K562 (cell line): ENCODE data around the gene PARD3. TPM values are rescaled to one million over a fixed set of nuclear protein-coding genes. Genes with fewer than 3 reads are reported as not detected.

Experiments used
- ATAC-seq: fragments of 200-7000 bp; cut with Tn5 transposase; 3 replicates; pipeline ENCODE4 v1.9.1; 2020; ENCODE audit warnings: moderate library complexity
- BruUV-seq: library from RNA; stranded (reverse); fragments of 400-500 nt; replicated peaks from 2 replicates; lab custom pipeline; 2021; lab: Mats Ljungman, UMichigan
- CTCF ChIA-PET: fragments of 300-600 bp; formaldehyde crosslinking; extraction: SDS; loops from one replicate; lab custom pipeline; 2021; ENCODE audit warnings: low intra/inter-chr PET ratio; lab: Yijun Ruan, JAX
- POLR2A ChIA-PET: fragments of 300-600, 350-650 bp; sonication (Branson Sonifier 250); formaldehyde crosslinking; extraction: SDS; loops from one replicate; lab custom pipeline; 2021; ENCODE audit warnings: antibody characterized with exemption, inconsistent platforms; lab: Yijun Ruan, JAX
- DNase-seq, 4 experiments: peaks; one replicate each; pipeline versions ENCODE4 v3.0.0 to v3.0.0-alpha.2; 2011 to 2018; ENCODE audit warnings: low spot score in 3 of 4, mixed read lengths in 3 of 4; ENCODE audit errors: extremely low read depth in 1 of 4
- FAIRE-seq: peaks from 2 replicates; lab custom pipeline; 2011; peaks lifted over from hg19 to GRCh38; lab: Jason Lieb, UNC
- H2AFZ ChIP-seq: 2 replicates; pipeline ENCODE4 v1.6.0; 2011; ENCODE audit warnings: low read depth, low read length, control low read depth, inconsistent platforms
- H3K27ac ChIP-seq: fragments of 200-600 bp; 3 replicates; pipeline ENCODE4 v1.8.0; 2011; ENCODE audit warnings: low read depth, mild to moderate bottlenecking, control low read depth, inconsistent platforms, low read length, moderate library complexity, mixed read lengths; ENCODE audit errors: extremely low read depth
- H3K27me3 ChIP-seq, 2 experiments: fragments of 300-600 bp in 1 of 2; 2 replicates in 1 of 2; 3 replicates in 1 of 2; pipeline versions ENCODE4 v1.6.0 to v1.8.0; 2011; ENCODE audit warnings: inconsistent platforms in 2 of 2, low read length in 2 of 2, mild to moderate bottlenecking in 1 of 2, mixed read lengths in 1 of 2, moderate library complexity in 1 of 2; ENCODE audit not compliant: control insufficient read depth in 2 of 2, insufficient read depth in 2 of 2
- H3K36me3 ChIP-seq: fragments of 300-600 bp; 3 replicates; pipeline ENCODE4 v1.8.0; 2011; ENCODE audit warnings: mild to moderate bottlenecking, low read length, inconsistent platforms; ENCODE audit not compliant: control insufficient read depth, insufficient read depth
- H3K4me1 ChIP-seq, 2 experiments: fragments of 200-600 bp in 1 of 2; replicated peaks in 1 of 2; 2 replicates in 1 of 2; 3 replicates in 1 of 2; pipeline versions ENCODE4 v1.5.1 to v1.8.0; 2011; ENCODE audit warnings: inconsistent platforms in 2 of 2, low read length in 2 of 2, mild to moderate bottlenecking in 1 of 2, mixed read lengths in 1 of 2, moderate library complexity in 1 of 2; ENCODE audit not compliant: control insufficient read depth in 2 of 2, insufficient read depth in 2 of 2
- H3K4me2 ChIP-seq: 2 replicates; pipeline ENCODE4 v1.6.1; 2011; ENCODE audit warnings: low read length, control low read depth, inconsistent platforms, mixed read lengths; ENCODE audit not compliant: insufficient read depth
- H3K4me3 ChIP-seq: fragments of 200-600 bp; sonication (generic), shearing (Covaris generic); 2 replicates; pipeline ENCODE4 v1.5.1; 2016; ENCODE audit warnings: control low read depth, inconsistent platforms
- H3K79me2 ChIP-seq: fragments of 200-600 bp; 3 replicates; pipeline ENCODE4 v1.8.0; 2011; ENCODE audit warnings: low read length, inconsistent platforms; ENCODE audit not compliant: control insufficient read depth, insufficient read depth
- H3K9ac ChIP-seq, 2 experiments: 2 replicates each; pipeline versions ENCODE4 v1.6.0 to v1.6.1; 2011; ENCODE audit warnings: low read depth in 2 of 2, low read length in 2 of 2, control low read depth in 1 of 2, inconsistent platforms in 1 of 2, mild to moderate bottlenecking in 1 of 2, mixed read lengths in 1 of 2; ENCODE audit not compliant: insufficient read depth in 1 of 2
- H3K9me1 ChIP-seq: one replicate; pipeline ENCODE4 v1.6.0; 2011; ENCODE audit warnings: inconsistent platforms, mild to moderate bottlenecking, low read length, moderate library complexity; ENCODE audit not compliant: control insufficient read depth, insufficient read depth
- H3K9me3 ChIP-seq: replicated peaks from 2 replicates; pipeline ENCODE4 v1.5.1; 2011; ENCODE audit warnings: low read depth, low read length, inconsistent platforms; ENCODE audit not compliant: control insufficient read depth, insufficient read depth
- H4K20me1 ChIP-seq: replicated peaks from 2 replicates; pipeline ENCODE4 v1.6.1; 2011; ENCODE audit warnings: low read length, inconsistent platforms, mixed read lengths; ENCODE audit not compliant: control insufficient read depth, insufficient read depth
- AFF4 ChIP-seq: sonication (generic); formaldehyde crosslinking; IDR thresholded peaks from 2 replicates; pipeline ENCODE4 v1.8.0; 2023; ENCODE audit warnings: mild to moderate bottlenecking, missing genetic modification reagents
- CTCFL ChIP-seq: IDR thresholded peaks from 2 replicates; pipeline ENCODE4 v1.6.1; 2011; ENCODE audit warnings: borderline replicate concordance, low read depth, mild to moderate bottlenecking, moderate library complexity, low read length; ENCODE audit not compliant: insufficient read depth, poor library complexity, severe bottlenecking
- KAT8 ChIP-seq: fragments of 450-650 bp; IDR thresholded peaks from 2 replicates; pipeline ENCODE4 v1.6.1; 2016; ENCODE audit warnings: low read depth, mild to moderate bottlenecking
- MTA3 ChIP-seq: fragments of 450-650 bp; formaldehyde crosslinking; IDR thresholded peaks from 2 replicates; pipeline ENCODE4 v1.6.1; 2017; ENCODE audit warnings: mild to moderate bottlenecking, borderline replicate concordance
- PHF8 ChIP-seq: fragments of 200-600 bp; sonication (generic); IDR thresholded peaks from 2 replicates; pipeline ENCODE4 v1.6.1; 2012; ENCODE audit warnings: mixed run types, mild to moderate bottlenecking, inconsistent platforms, low read length, moderate library complexity, borderline replicate concordance
- PKNOX1 ChIP-seq: fragments of 450-650 bp; IDR thresholded peaks from 2 replicates; pipeline ENCODE4 v1.6.1; 2016
- TAF7 ChIP-seq: fragments of 450-650 bp; IDR thresholded peaks from 2 replicates; pipeline ENCODE4 v1.6.1; 2016; ENCODE audit warnings: missing genetic modification characterization, missing compliant biosample characterization
- TAL1 ChIP-seq: fragments of 450-650 bp; IDR thresholded peaks from 2 replicates; pipeline ENCODE4 v1.6.1; 2016; ENCODE audit warnings: mild to moderate bottlenecking
- TFAM ChIP-seq: fragments of 250-450 bp; sonication (Bioruptor Pico); conservative IDR thresholded peaks from 2 replicates; pipeline ENCODE4 v1.5.0; 2021; ENCODE audit warnings: mild to moderate bottlenecking, moderate library complexity
- ZBTB17 ChIP-seq: fragments of 450-650 bp; formaldehyde crosslinking; IDR thresholded peaks from 2 replicates; pipeline ENCODE4 v1.4.0; 2020; ENCODE audit warnings: mild to moderate bottlenecking
- WGBS: fragments of 100-300 bp; shearing (Covaris generic); methylation state at CpG from one replicate; pipeline ENCODE4 v1.1.6; 2016; ENCODE audit warnings: low coverage, mixed read lengths; ENCODE audit not compliant: insufficient coverage; ENCODE audit errors: missing lambda C conversion rate; 5-methylcytosine and 5-hydroxymethylcytosine counted together
- in situ Hi-C: fragments of 300-500 bp; cut with MboI; formaldehyde crosslinking; loops from 4 replicates; pipeline ENCODE4 v1.15.0; 2018; ENCODE audit warnings: inconsistent platforms, mixed read lengths
- intact Hi-C: fragments of 100-400 bp; cut with micrococcal nuclease; formaldehyde crosslinking; loops from 2 replicates; pipeline ENCODE4 v1.14.2; 2022
- polyA plus RNA-seq, 8 experiments: library from polyadenylated mRNA; depleted of rRNA in 4 of 8; stranded (reverse) in 5 of 8; unstranded in 3 of 8; fragments of >200 nt; fragmentation: Nextera tagmentation in 2 of 8; fragmentation: Illumina TruSeq in 1 of 8; extraction: Ambion mirVana in 2 of 8; extraction: Trizol in 1 of 8; gene quantifications; 2 replicates each; pipeline versions ENCODE4 v1.2.1 to v1.2.3, GENCODE V29; 2011 to 2014; ENCODE audit warnings: inconsistent platforms in 1 of 8, missing spikeins in 1 of 8
- total RNA-seq, 7 experiments: library from RNA; depleted of rRNA in 6 of 7; stranded (reverse); fragments of >200 nt in 6 of 7; fragmentation: Illumina TruSeq in 2 of 7; extraction: Trizol in 2 of 7; gene quantifications; 2 replicates each; pipeline versions ENCODE4 v1.2.1 to v1.2.3, GENCODE V29; 2011 to 2021; ENCODE audit warnings: low replicate concordance in 1 of 7

PARD3 gene
- total and polyA plus RNA-seq, 9 of the 15 experiments (the other 6 are each of a cell fraction or from before 2014, with no cell fraction given) = 2.7 to 11.7 (median 7.7) TPM

GRCh38 chr10:34804306-34804705 lies 10.8 kb downstream of the PARD3 start:
- no peak overlapping the region for H3K9ac ChIP-seq
- no peaks in the 10 kb centered on the region for H3K79me2 ChIP-seq
- no peak for ATAC-seq
- in situ Hi-C loops = no loop called here
- H3K4me3 ChIP-seq = no peak overlapping the region
- POLR2A ChIA-PET = no interaction called here
- CTCF ChIA-PET = no interaction called here
- no peaks in the 10 kb centered on the region; the same call in 1 of the 2 replicates for H4K20me1 ChIP-seq
- intact Hi-C loops = no loop called here
- 31% methylated on average over 1 of the region's 1 CpG for WGBS
- no peak for FAIRE-seq
- no peaks in the 10 kb centered on the region for H3K9me3 ChIP-seq
- no peak overlapping the region for H3K4me2 ChIP-seq
- no peaks in the 10 kb centered on the region for H3K9me1 ChIP-seq
- TF ChIP-seq TAF7 (tag) (no peak), MTA3 (no peak), PHF8 (no peak), CTCFL (no peak), TFAM (CRISPR knock-in tag) (no peak), AFF4 (CRISPR knock-in tag) (no peak), ZBTB17 (CRISPR knock-in tag) (no peak), TAL1 (no peak), PKNOX1 (no peak), KAT8 (no peak)
- TF ChIP-seq, all 486 proteins: peak for 0
- no peaks in the 10 kb centered on the region for H3K4me1 ChIP-seq
- no peak for DNase-seq
- no peak overlapping the region for H2AFZ ChIP-seq
- H3K27ac ChIP-seq = no peak overlapping the region
- H3K27me3 ChIP-seq = peaks cover 0 to 10% of the 10 kb centered on the region in 2 experiments; a peak in 2 of 5 replicates
- H3K36me3 ChIP-seq = no peaks in the 10 kb centered on the region
- BruUV-seq = no TSS peak
